HepG2 (cell line): ENCODE results near the gene COL2A1. TPM values are rescaled to one million over a fixed set of nuclear protein-coding genes. Genes with fewer than 3 reads are reported as not detected.

Experiments used
- CBX1 ChIP-seq: IDR thresholded peaks from one replicate; pipeline ENCODE4 v1.6.1; 2016; ENCODE audit warnings: antibody characterized with exemption, low read depth
- DPF2 ChIP-seq: sonication (generic); formaldehyde crosslinking; IDR thresholded peaks from 2 replicates; pipeline ENCODE4 v1.4.0; 2020; ENCODE audit warnings: mild to moderate bottlenecking, low read depth, missing genetic modification reagents, borderline replicate concordance
- GATA4 ChIP-seq: sonication (generic); IDR thresholded peaks from 2 replicates; pipeline ENCODE4 v1.6.1; 2016; ENCODE audit warnings: antibody characterized with exemption, low read depth, borderline replicate concordance
- HNF1B ChIP-seq: sonication (generic); formaldehyde crosslinking; IDR thresholded peaks from 2 replicates; pipeline ENCODE4 v1.5.1; 2020; ENCODE audit warnings: mild to moderate bottlenecking, moderate library complexity, missing genetic modification reagents
- HNRNPLL ChIP-seq: fragments of 200-400 bp; formaldehyde crosslinking; IDR thresholded peaks from 2 replicates; pipeline ENCODE4 v1.6.1; 2017; ENCODE audit warnings: mild to moderate bottlenecking, low read depth, low read length; ENCODE audit not compliant: poor library complexity, severe bottlenecking
- HOXA3 ChIP-seq: sonication (generic); formaldehyde crosslinking; IDR thresholded peaks from 2 replicates; pipeline ENCODE4 v1.5.0; 2020; ENCODE audit warnings: missing genetic modification reagents
- KLF11 ChIP-seq: IDR thresholded peaks from 2 replicates; pipeline ENCODE4 v1.6.1; 2016; ENCODE audit warnings: missing compliant biosample characterization
- RAD21 ChIP-seq: fragments of 450-650 bp; formaldehyde crosslinking; IDR thresholded peaks from 2 replicates; pipeline ENCODE4 v1.5.0; 2020; ENCODE audit warnings: mild to moderate bottlenecking
- SOX13 ChIP-seq, 3 experiments: fragments of 450-650 bp in 1 of 3; sonication (generic) in 1 of 3; formaldehyde crosslinking in 1 of 3; IDR thresholded peaks in 2 of 3; conservative IDR thresholded peaks in 1 of 3; 2 replicates each; pipeline versions ENCODE4 v1.5.0 to v1.6.1; 2016 to 2020; ENCODE audit warnings: antibody characterized with exemption in 1 of 3, mild to moderate bottlenecking in 1 of 3, missing compliant biosample characterization in 1 of 3, missing genetic modification reagents in 1 of 3, moderate library complexity in 1 of 3
- TCF7 ChIP-seq: sonication (generic); IDR thresholded peaks from 2 replicates; pipeline ENCODE4 v1.6.1; 2016; ENCODE audit warnings: antibody characterized with exemption, low read depth
- TCF7L2 ChIP-seq: IDR thresholded peaks from 2 replicates; pipeline ENCODE4 v1.6.1; 2011; ENCODE audit warnings: mild to moderate bottlenecking, low read depth, low read length, moderate library complexity
- ZNF414 ChIP-seq: sonication (generic); formaldehyde crosslinking; IDR thresholded peaks from 2 replicates; pipeline ENCODE4 v1.5.0; 2020; ENCODE audit warnings: missing genetic modification reagents
- ZNF674 ChIP-seq: sonication (generic); formaldehyde crosslinking; IDR thresholded peaks from 2 replicates; pipeline ENCODE4 v1.5.0; 2020; ENCODE audit warnings: low read depth, mild to moderate bottlenecking, missing genetic modification reagents
- polyA plus RNA-seq, 8 experiments: library from polyadenylated mRNA; depleted of rRNA in 3 of 8; stranded (reverse) in 7 of 8; unstranded in 1 of 8; fragments of >200 nt; fragmentation: Illumina TruSeq in 4 of 8; extraction: Trizol in 4 of 8; gene quantifications; 2 replicates each; pipeline versions ENCODE4 v1.2.1 to v1.2.3, GENCODE V29; 2011 to 2016; ENCODE audit warnings: low read depth in 4 of 8, missing spikeins in 1 of 8, mixed read lengths in 1 of 8; ENCODE audit not compliant: insufficient read depth in 1 of 8
- total RNA-seq, 5 experiments: library from RNA; depleted of rRNA; stranded (reverse); fragments of >200 nt; fragmentation: Illumina TruSeq; extraction: Trizol; gene quantifications; 2 replicates each; pipeline ENCODE4 v1.2.3, GENCODE V29; 2016; ENCODE audit warnings: low read depth in 1 of 5
- TF ChIP-seq, protein P1 (sequence below), 2 experiments: IDR thresholded peaks; 2 replicates each; pipeline ENCODE4 v1.6.1; 2011 to 2012; ENCODE audit warnings: low read length in 2 of 2, borderline replicate concordance in 1 of 2, low read depth in 1 of 2, mild to moderate bottlenecking in 1 of 2, moderate library complexity in 1 of 2
- TF ChIP-seq, protein P2 (sequence below): sonication (generic); formaldehyde crosslinking; IDR thresholded peaks from 2 replicates; pipeline ENCODE4 v1.5.0; 2020; ENCODE audit warnings: mild to moderate bottlenecking, missing genetic modification reagents

Gene COL2A1
- total and polyA plus RNA-seq, 2 of the 13 experiments (the other 11 are each of a cell fraction or from before 2014, with no cell fraction given) = 7.4 to 38.3 TPM

DNA sequence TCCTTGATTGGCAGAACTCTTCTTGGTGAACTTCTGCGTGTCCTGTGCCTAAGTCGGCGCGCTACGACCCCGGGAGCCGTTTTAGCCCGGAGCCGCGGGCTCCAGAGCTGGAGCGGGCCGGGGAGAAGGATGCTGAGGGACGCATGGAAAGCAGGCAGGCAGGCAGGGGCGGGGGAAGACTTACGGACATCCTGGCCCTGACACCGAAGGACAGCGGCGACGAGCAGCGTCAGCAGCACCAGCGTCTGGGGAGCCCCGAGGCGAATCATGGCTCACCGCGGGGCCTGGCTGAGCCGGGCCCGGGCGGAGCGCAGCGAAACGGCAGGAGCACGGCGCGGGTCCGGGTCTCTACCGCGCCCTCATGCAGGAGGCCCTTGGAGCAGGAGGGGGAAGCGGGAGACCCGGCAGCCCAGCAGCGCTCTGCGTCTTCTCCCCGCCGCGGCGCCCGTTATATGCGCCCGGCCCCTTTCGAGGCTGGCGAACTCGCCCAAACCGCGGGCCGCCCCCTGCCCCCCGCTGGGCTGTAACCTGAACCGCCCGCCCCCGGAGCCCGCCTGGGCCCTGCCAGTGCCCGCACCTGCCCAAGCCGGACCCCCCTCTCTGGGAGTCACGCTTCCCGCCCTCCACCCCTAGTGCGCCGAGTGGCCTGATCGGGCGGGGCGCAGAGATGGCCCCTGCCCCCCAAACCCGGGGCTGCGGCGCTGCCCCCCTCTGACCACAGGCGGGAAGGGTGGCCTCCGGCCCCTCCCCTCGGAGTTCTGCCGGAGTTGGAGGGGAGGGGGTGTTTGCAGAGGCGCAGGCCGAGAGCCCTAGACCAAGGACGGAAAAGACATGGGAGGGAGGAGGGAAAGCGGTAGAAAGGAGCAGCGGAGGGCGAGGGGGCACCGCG is at the start of gene COL2A1 (continued):
- TF ChIP-seq HNF1B (0 out of 2 replicates have a peak, but pooled peaks have one; percentile 29), ZNF674 (CRISPR knock-in tag) (no peak), TCF7L2 (no peak), TCF7 (no peak), HNRNPLL (peak; percentile 78), DPF2 (no peak), SOX13 (IDR thresholded peaks at IDR 0.05) (no peak), SOX13 (CRISPR knock-in tag; conservative IDR thresholded peaks at IDR 0.05 in 1 of 2, IDR thresholded peaks at IDR 0.05 in 1 of 2) (no peak), KLF11 (no peak), CBX1 (no peak), HOXA3 (CRISPR knock-in tag) (peak; percentile 9; the same call in 1 of the 2 replicates), ZNF414 (CRISPR knock-in tag) (peak; percentile 28; the same call in 1 of the 2 replicates), RAD21 (CRISPR knock-in tag) (no peak), GATA4 (no peak)
- TF ChIP-seq, protein P1, sequence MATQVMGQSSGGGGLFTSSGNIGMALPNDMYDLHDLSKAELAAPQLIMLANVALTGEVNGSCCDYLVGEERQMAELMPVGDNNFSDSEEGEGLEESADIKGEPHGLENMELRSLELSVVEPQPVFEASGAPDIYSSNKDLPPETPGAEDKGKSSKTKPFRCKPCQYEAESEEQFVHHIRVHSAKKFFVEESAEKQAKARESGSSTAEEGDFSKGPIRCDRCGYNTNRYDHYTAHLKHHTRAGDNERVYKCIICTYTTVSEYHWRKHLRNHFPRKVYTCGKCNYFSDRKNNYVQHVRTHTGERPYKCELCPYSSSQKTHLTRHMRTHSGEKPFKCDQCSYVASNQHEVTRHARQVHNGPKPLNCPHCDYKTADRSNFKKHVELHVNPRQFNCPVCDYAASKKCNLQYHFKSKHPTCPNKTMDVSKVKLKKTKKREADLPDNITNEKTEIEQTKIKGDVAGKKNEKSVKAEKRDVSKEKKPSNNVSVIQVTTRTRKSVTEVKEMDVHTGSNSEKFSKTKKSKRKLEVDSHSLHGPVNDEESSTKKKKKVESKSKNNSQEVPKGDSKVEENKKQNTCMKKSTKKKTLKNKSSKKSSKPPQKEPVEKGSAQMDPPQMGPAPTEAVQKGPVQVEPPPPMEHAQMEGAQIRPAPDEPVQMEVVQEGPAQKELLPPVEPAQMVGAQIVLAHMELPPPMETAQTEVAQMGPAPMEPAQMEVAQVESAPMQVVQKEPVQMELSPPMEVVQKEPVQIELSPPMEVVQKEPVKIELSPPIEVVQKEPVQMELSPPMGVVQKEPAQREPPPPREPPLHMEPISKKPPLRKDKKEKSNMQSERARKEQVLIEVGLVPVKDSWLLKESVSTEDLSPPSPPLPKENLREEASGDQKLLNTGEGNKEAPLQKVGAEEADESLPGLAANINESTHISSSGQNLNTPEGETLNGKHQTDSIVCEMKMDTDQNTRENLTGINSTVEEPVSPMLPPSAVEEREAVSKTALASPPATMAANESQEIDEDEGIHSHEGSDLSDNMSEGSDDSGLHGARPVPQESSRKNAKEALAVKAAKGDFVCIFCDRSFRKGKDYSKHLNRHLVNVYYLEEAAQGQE (IDR thresholded peaks at IDR 0.05; ENCODE audit: borderline replicate concordance in 1 of 2, low read depth in 1 of 2, low read length in 2 of 2) = no peak
- TF ChIP-seq, protein P2, sequence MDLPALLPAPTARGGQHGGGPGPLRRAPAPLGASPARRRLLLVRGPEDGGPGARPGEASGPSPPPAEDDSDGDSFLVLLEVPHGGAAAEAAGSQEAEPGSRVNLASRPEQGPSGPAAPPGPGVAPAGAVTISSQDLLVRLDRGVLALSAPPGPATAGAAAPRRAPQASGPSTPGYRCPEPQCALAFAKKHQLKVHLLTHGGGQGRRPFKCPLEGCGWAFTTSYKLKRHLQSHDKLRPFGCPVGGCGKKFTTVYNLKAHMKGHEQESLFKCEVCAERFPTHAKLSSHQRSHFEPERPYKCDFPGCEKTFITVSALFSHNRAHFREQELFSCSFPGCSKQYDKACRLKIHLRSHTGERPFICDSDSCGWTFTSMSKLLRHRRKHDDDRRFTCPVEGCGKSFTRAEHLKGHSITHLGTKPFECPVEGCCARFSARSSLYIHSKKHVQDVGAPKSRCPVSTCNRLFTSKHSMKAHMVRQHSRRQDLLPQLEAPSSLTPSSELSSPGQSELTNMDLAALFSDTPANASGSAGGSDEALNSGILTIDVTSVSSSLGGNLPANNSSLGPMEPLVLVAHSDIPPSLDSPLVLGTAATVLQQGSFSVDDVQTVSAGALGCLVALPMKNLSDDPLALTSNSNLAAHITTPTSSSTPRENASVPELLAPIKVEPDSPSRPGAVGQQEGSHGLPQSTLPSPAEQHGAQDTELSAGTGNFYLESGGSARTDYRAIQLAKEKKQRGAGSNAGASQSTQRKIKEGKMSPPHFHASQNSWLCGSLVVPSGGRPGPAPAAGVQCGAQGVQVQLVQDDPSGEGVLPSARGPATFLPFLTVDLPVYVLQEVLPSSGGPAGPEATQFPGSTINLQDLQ (CRISPR knock-in tag) = no peak
